GDM1 (cell line): ENCODE data around the gene ADAM15.

Experiments used
- DNase-seq: peaks from one replicate; lab custom pipeline; 2025; lab: John Stamatoyannopoulos, UW

Gene ADAM15

GRCh38 chr1:155049651-155050559 lies 1.2 kb upstream of the ADAM15 start:
- DNase-seq: no peak

DNA sequence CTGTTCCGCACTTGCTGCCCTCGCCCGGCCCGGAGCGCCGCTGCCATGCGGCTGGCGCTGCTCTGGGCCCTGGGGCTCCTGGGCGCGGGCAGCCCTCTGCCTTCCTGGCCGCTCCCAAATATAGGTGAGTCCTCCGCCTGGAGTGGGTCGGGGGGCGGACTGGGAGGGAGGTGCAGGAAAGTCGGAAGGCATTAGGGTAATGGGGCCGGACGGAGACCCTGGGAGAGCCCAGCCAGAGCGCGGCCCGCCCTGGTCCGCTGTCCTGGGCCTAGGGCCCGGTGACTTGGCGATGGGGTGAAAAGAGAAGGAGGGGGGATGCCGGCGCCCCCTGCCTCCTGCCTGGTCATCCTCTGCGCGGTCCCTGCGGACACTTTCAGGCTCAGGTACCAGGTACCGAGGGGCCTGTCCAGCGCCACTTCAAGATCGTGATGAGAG lies 243 bp downstream of the ADAM15 start:
- no peak for DNase-seq

DNA sequence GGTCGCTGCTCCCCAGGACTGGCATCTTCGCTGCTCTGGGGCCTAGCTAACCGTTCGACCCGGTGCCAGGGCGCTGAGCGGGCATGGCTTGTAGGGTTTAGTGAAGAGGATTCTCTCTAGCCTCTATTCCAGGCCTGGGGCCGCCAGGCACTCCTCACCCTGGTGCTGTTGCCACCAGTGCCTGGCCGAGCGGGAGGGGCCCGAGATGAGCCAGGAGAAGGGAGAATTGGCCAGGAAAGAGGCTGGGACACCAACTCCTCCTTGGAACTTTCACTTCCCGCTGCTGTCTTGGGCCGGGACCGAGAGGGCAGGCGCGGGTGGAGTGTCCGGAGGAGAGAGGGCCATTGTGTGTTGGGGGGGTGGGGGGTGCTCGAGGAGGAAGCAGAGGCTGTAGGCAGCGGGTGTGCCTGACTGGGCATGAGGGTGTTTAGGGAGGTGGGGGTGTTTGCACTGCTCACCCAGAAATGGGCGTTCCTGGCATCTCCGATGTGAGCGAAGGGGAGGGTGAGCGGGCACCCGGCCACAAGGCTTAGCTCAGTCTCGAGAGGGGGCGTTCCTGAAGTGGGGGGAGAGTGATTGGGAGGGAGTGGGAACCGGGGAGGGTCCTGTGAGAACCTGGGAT lies 772 bp downstream of the ADAM15 start:
- DNase-seq: peak; percentile 19

DNA sequence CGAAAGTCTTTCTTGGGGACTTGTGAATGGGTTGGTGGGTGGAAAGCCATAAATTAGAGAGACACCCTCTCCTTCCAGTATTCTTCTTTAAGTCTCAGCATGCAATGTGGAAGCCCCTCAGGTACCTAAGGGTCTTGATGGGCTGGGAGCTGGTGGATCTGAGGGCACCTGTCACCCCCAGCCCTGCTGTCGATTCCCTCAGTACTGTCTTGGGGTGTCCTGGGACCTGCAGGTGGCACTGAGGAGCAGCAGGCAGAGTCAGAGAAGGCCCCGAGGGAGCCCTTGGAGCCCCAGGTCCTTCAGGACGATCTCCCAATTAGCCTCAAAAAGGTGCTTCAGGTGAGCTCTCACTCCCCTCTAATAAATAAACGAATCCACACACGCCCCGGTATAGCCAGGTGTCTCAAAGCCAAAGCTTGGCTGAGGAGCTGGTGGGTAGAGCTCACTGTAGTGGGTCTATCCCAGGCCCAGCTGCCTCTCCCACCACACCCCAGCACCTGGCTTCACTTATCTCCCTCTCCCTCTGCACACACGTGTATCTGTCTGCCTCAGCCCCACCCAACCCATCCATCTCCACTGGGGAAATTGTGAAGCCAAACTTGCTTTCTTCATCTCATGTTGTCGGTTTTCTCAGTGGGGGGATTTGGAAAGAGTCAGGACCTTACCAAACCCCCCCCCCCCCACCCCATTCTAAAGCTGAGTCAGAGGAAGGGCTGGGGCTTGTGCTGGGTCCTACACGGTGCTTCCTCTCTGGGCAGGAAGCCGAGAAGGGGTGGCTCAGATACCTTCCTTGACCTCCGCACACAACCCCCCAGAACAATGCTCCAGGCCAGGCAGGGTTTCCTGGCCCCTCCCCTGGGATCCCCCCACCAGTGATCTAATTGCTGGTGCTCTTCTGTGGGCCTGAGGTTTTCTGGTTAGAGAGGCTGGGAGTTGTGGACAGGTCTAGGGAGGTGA lies 1.6 kb downstream of the ADAM15 start:
- peak; percentile 32 for DNase-seq

GRCh38 chr1:155053531-155054105 lies 2.5 kb downstream of the ADAM15 start:
- DNase-seq: no peak

DNA sequence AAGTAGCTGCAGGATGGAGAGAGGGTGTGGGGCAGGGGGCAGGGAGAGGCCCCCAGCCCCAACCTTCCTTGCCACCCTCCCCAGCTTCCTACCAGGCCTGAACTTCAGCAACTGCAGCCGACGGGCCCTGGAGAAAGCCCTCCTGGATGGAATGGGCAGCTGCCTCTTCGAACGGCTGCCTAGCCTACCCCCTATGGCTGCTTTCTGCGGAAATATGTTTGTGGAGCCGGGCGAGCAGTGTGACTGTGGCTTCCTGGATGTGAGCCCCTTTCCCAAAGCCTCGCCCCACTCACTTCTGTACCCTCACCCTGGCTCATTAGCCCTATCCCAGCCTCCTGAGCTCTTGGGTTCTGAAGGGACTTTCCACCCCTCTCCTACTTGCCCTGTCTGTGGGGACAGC lies 6.0 kb downstream of the ADAM15 start:
- DNase-seq: no peak

DNA sequence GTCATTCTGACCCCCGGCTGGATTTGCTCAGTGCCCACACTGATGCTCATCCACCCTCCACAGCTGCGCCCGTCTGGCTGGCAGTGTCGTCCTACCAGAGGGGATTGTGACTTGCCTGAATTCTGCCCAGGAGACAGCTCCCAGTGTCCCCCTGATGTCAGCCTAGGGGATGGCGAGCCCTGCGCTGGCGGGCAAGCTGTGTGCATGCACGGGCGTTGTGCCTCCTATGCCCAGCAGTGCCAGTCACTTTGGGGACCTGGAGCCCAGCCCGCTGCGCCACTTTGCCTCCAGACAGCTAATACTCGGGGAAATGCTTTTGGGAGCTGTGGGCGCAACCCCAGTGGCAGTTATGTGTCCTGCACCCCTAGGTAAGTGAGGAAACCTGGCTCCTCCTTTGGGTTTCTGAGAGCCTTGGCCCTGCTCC lies 6.7 kb downstream of the ADAM15 start:
- DNase-seq: no peak

DNA sequence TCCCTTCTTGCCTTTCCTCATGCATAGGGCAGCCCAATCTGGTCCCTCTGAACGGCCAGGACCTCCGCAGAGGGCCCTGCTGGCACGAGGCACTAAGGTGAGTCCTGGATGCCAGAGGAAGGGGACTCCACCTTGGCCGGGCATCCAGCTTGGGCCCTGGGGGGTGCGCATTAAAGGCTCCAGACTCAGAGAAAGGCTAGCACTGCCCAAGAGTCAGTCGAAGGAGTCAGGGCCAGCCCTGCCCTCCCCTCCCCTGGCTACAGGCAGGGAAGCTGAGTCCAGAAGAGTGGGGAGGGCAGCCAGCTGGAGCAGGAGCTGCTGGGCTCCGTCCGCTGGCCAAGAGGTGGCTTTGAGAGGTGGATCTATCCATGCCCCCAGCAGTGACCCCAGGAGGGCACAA lies 9.6 kb downstream of the ADAM15 start:
- DNase-seq: no peak

- DNase-seq: peak; percentile 83
These were observed 10.4 kb downstream of the ADAM15 start for GRCh38 chr1:155061381-155062150.

DNA sequence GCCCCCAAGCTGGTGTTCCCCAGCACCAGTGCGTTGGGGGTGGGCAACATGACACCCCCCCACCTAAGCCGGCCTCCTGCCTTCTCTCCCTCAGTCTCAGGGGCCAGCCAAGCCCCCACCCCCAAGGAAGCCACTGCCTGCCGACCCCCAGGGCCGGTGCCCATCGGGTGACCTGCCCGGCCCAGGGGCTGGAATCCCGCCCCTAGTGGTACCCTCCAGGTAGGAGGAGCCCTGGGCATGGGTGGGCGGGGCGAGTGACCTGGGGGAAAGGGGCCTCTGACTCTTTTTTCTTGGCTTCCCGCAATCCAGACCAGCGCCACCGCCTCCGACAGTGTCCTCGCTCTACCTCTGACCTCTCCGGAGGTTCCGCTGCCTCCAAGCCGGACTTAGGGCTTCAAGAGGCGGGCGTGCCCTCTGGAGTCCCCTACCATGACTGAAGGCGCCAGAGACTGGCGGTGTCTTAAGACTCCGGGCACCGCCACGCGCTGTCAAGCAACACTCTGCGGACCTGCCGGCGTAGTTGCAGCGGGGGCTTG lies 11.1 kb downstream of the ADAM15 start:
- no peak for DNase-seq

- DNase-seq: no peak
These were observed 11.7 kb downstream of the ADAM15 start for GRCh38 chr1:155062702-155063411.

DNA sequence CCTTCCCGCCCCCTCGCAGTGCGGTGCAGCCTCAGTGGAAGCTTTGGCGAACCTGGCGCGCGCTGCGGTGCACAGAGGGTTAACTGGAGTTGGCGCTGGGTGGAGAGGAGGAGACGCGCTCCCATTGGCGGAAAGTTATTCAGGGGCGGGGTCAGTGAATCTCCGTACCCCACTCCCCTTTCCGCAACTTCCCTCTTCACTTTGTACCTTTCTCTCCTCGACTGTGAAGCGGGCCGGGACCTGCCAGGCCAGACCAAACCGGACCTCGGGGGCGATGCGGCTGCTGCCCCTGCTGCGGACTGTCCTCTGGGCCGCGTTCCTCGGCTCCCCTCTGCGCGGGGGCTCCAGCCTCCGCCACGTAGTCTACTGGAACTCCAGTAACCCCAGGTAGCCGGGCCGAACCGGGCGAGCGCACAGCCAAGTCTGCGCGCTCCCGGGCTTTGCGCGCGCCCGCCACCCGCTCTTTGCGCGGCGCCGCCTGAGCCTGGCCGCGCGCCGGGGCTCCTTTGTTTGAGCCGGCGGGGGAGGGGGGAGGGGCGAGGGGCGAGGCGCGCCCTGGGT lies 12.5 kb downstream of the ADAM15 start, which contains the start of gene EFNA4:
Gene EFNA4 (plus strand): TSS at position 191 of the 561 bp plus-strand sequence. CDS start 84 bp downstream, at position 275.
- peak; percentile 77 for DNase-seq

DNA sequence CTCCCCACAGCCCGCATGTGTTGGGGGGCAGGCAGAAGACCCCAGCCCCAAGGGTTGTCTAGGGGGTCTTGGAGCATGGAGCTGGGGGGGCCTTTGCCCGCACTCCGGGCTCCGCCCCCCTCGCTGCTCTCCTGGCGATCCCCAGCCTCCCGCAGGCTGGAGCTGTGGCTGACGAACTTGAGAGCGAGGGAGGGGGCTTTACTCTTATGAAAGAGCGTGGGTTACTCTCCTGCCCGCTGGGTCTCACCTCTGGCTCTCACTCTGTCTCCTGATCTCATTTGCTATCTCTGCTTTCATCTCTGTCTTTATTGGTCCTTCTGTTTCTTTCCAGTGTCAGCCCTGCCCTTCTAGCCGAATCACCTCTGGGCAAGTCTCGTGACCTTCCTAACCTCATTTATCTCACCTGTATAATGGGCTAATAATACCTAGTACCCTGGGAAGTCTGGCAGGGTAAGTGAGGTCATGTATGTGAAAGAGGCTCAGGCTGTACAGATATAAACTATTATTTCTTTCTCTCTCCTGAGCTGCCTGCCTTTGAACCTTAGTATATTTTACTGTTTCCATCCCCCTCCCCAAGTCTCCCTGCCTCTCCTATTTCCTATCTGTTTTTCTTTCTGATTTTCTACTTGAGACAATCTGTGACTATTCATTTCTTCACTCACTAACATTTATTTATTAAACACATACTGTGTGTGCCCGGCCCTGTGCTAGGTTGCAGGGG lies 13.2 kb downstream of the ADAM15 start:
- DNase-seq: no peak

- no peak for DNase-seq
These were observed 13.8 kb downstream of the ADAM15 start for GRCh38 chr1:155064832-155065429.

DNA sequence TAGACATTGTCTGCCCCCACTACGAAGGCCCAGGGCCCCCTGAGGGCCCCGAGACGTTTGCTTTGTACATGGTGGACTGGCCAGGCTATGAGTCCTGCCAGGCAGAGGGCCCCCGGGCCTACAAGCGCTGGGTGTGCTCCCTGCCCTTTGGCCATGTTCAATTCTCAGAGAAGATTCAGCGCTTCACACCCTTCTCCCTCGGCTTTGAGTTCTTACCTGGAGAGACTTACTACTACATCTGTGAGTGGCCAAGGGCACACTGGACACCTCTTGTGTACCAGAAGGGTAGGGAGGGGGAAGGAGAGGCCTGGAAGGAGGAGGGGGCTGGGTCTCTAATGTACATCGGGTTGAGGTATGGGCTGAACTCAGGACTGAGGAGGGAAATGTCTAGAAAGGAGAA lies 15.7 kb downstream of the ADAM15 start:
- no peak for DNase-seq

DNA sequence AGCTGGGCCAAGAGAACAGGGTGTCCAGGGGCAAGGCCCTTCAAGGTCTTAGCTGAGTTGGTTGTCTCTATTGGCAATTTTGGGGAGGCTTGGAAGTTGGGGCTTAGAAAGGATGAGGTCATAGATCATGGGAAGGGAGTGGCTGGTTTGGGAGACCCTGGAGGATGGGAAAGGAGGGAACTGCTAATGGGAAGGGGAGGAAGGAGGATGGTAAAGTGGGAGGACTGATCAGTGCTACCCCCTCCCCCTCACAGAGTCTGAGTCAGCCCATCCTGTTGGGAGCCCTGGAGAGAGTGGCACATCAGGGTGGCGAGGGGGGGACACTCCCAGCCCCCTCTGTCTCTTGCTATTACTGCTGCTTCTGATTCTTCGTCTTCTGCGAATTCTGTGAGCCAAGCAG lies 17.5 kb downstream of the ADAM15 start:
- no peak for DNase-seq

- no peak for DNase-seq
These were observed 18.5 kb downstream of the ADAM15 start for GRCh38 chr1:155069551-155070157.

- no peak for DNase-seq
These were observed 19.1 kb downstream of the ADAM15 start for GRCh38 chr1:155070158-155070621.
